ENCODE data around the gene SERPINE2. TPM values are rescaled to one million over a fixed set of nuclear protein-coding genes. Genes with fewer than 3 reads are reported as not detected.

SERPINE2 gene
- total and polyA plus RNA-seq, 2 experiments from 2014 or later: 1,864 to 5,355 TPM

- Histone ChIP-seq H3K27ac (0 out of 2 replicates have a peak overlapping the region, but pooled peaks have one; percentile 59), H2AFZ (no peak overlapping the region), H3K36me3 (ENCODE audit: low read depth) (peaks cover 53% of the 10 kb centered on the region), H3K4me2 (ENCODE audit: unreplicated experiment) (no peak overlapping the region), H3K27me3 (replicated peaks; ENCODE audit: insufficient read depth) (no peaks in the 10 kb centered on the region), H3K79me2 (ENCODE audit: insufficient read depth) (peaks cover 97% of the 10 kb centered on the region), H3K4me1 (ENCODE audit: insufficient read depth) (peaks cover 16% of the 10 kb centered on the region), H3K9me3 (ENCODE audit: low read depth) (no peaks in the 10 kb centered on the region), H3F3A (ENCODE audit: insufficient read depth) (peaks cover 83% of the 10 kb centered on the region), H4K20me1 (ENCODE audit: insufficient read depth) (peaks cover 11% of the 10 kb centered on the region; the same call in 1 of the 2 replicates), H3K9ac (no peak overlapping the region), H3K9me2 (ENCODE audit: insufficient read depth) (no peaks in the 10 kb centered on the region), H3K4me3 (no peak overlapping the region)
- 48 to 53% methylated on average over 3 of the region's 3 CpGs for WGBS, 2 experiments (ENCODE audit: low coverage in 1 of 2, low lambda C conversion rate in 2 of 2, missing lambda C conversion rate in 2 of 2)
- DNase-seq: no peak
- in situ Hi-C loops (cut with MboI): no loop called here
- no peak for TF ChIP-seq EZH2phosphoT487 (IDR thresholded peaks at IDR 0.05; ENCODE audit: insufficient read depth, low read depth)
- TF ChIP-seq EZH2 (IDR thresholded peaks at IDR 0.05; ENCODE audit: insufficient read depth, poor library complexity, severe bottlenecking): no peak
Observed at GRCh38 chr2:224016963-224017362, 22.1 kb downstream of the SERPINE2 start.

GRCh38 chr2:224014336-224014735, 24.8 kb downstream of the SERPINE2 start:
- H3K9ac ChIP-seq: no peak overlapping the region
- H3K4me2 ChIP-seq (ENCODE audit: unreplicated experiment): no peak overlapping the region
- no peak overlapping the region for H2AFZ ChIP-seq
- H3K79me2 ChIP-seq (ENCODE audit: insufficient read depth): peaks cover 100% of the 10 kb centered on the region
- peak overlapping the region; percentile 26 for H3K27ac ChIP-seq
- no peaks in the 10 kb centered on the region for H3K9me3 ChIP-seq (ENCODE audit: low read depth)
- H3K4me1 ChIP-seq (ENCODE audit: insufficient read depth): peaks cover 31% of the 10 kb centered on the region
- H3K9me2 ChIP-seq (ENCODE audit: insufficient read depth): no peaks in the 10 kb centered on the region
- H4K20me1 ChIP-seq (ENCODE audit: insufficient read depth): peaks cover 14% of the 10 kb centered on the region; the same call in 1 of the 2 replicates
- H3K27me3 ChIP-seq (replicated peaks; ENCODE audit: insufficient read depth): no peaks in the 10 kb centered on the region
- peaks cover 87% of the 10 kb centered on the region for H3F3A ChIP-seq (ENCODE audit: insufficient read depth)
- peaks cover 61% of the 10 kb centered on the region for H3K36me3 ChIP-seq (ENCODE audit: low read depth)
- 97 to 98% methylated on average over 4 of the region's 4 CpGs for WGBS, 2 experiments (ENCODE audit: low coverage in 1 of 2, low lambda C conversion rate in 2 of 2, missing lambda C conversion rate in 2 of 2)
- TF ChIP-seq EZH2 (IDR thresholded peaks at IDR 0.05; ENCODE audit: insufficient read depth, poor library complexity, severe bottlenecking) (no peak), EZH2phosphoT487 (IDR thresholded peaks at IDR 0.05; ENCODE audit: insufficient read depth, low read depth) (no peak)
- no peak for DNase-seq
- in situ Hi-C loops (cut with MboI): no loop called here
- H3K4me3 ChIP-seq: no peak overlapping the region

- H3K4me3 ChIP-seq: no peak overlapping the region
- TF ChIP-seq EZH2 (IDR thresholded peaks at IDR 0.05; ENCODE audit: insufficient read depth, poor library complexity, severe bottlenecking): no peak
- no peak for TF ChIP-seq EZH2phosphoT487 (IDR thresholded peaks at IDR 0.05; ENCODE audit: insufficient read depth, low read depth)
- peaks cover 19% of the 10 kb centered on the region for H4K20me1 ChIP-seq (ENCODE audit: insufficient read depth)
- in situ Hi-C loops (cut with MboI): no loop called here
- 100% methylated on average over 1 of the region's 1 CpG for WGBS, 2 experiments (ENCODE audit: low coverage in 1 of 2, low lambda C conversion rate in 2 of 2, missing lambda C conversion rate in 2 of 2)
- peaks cover 100% of the 10 kb centered on the region for H3K79me2 ChIP-seq (ENCODE audit: insufficient read depth)
- H3K4me2 ChIP-seq (ENCODE audit: unreplicated experiment): no peak overlapping the region
- H3K36me3 ChIP-seq (ENCODE audit: low read depth): peaks cover 64% of the 10 kb centered on the region; the same call in 1 of the 2 replicates
- H3K27me3 ChIP-seq (replicated peaks; ENCODE audit: insufficient read depth): no peaks in the 10 kb centered on the region
- H3K9me3 ChIP-seq (ENCODE audit: low read depth): no peaks in the 10 kb centered on the region
- DNase-seq: no peak
- H3K27ac ChIP-seq: no peak overlapping the region
- no peak overlapping the region for H2AFZ ChIP-seq
- peaks cover 27% of the 10 kb centered on the region for H3K4me1 ChIP-seq (ENCODE audit: insufficient read depth)
- H3K9ac ChIP-seq: no peak overlapping the region
- no peaks in the 10 kb centered on the region for H3K9me2 ChIP-seq (ENCODE audit: insufficient read depth)
- H3F3A ChIP-seq (ENCODE audit: insufficient read depth): peaks cover 89% of the 10 kb centered on the region
Observed at GRCh38 chr2:224011837-224012236, 27.2 kb downstream of the SERPINE2 start.

GRCh38 chr2:224009605-224010315, 29.3 kb downstream of the SERPINE2 start:
- H3K79me2 ChIP-seq (ENCODE audit: insufficient read depth): peaks cover 99% of the 10 kb centered on the region
- H3K9ac ChIP-seq: no peak overlapping the region
- 72 to 85% methylated on average over 5 of the region's 5 CpGs for WGBS, 2 experiments (ENCODE audit: low coverage in 1 of 2, low lambda C conversion rate in 2 of 2, missing lambda C conversion rate in 2 of 2)

More at GRCh38 chr2:224009605-224010315, 29.3 kb downstream of the SERPINE2 start:
- Histone ChIP-seq H2AFZ (no peak overlapping the region), H3K36me3 (ENCODE audit: low read depth) (peaks cover 63% of the 10 kb centered on the region), H3F3A (ENCODE audit: insufficient read depth) (peaks cover 90% of the 10 kb centered on the region), H3K9me3 (ENCODE audit: low read depth) (no peaks in the 10 kb centered on the region), H3K27ac (peak overlapping the region; percentile 41), H3K27me3 (replicated peaks; ENCODE audit: insufficient read depth) (no peaks in the 10 kb centered on the region), H3K4me2 (ENCODE audit: unreplicated experiment) (no peak overlapping the region), H3K4me1 (ENCODE audit: insufficient read depth) (peaks cover 24% of the 10 kb centered on the region), H3K9me2 (ENCODE audit: insufficient read depth) (no peaks in the 10 kb centered on the region), H4K20me1 (ENCODE audit: insufficient read depth) (peaks cover 16% of the 10 kb centered on the region), H3K4me3 (no peak overlapping the region)
- peak; percentile 57 for DNase-seq
- TF ChIP-seq EZH2phosphoT487 (IDR thresholded peaks at IDR 0.05; ENCODE audit: insufficient read depth, low read depth) (no peak), EZH2 (IDR thresholded peaks at IDR 0.05; ENCODE audit: insufficient read depth, poor library complexity, severe bottlenecking) (no peak)
- in situ Hi-C loops (cut with MboI): no loop called here

Data from GM23248 (cell line).